Peyer's patch (tissue), 4 donors: ENCODE data around the gene C16orf90.

ENCODE experiments used
- POLR2A ChIP-seq, 2 donors: fragments of 450-650 bp; IDR thresholded peaks; one replicate each; pipeline ENCODE4 v1.5.1; 2017; ENCODE audit warnings: antibody characterized with exemption in 2 of 2, mild to moderate bottlenecking in 2 of 2, moderate library complexity in 2 of 2
- TF ChIP-seq, protein P1 (sequence below), 6 experiments: fragments of 450-650 bp in 4 of 6; fragments of 200-600 bp in 2 of 6; sonication (generic) in 1 of 6; IDR thresholded peaks; one replicate each; pipeline ENCODE4 v1.5.1; 2017 to 2019; ENCODE audit warnings: antibody characterized with exemption in 6 of 6, mild to moderate bottlenecking in 3 of 6, moderate library complexity in 1 of 6

DNA sequence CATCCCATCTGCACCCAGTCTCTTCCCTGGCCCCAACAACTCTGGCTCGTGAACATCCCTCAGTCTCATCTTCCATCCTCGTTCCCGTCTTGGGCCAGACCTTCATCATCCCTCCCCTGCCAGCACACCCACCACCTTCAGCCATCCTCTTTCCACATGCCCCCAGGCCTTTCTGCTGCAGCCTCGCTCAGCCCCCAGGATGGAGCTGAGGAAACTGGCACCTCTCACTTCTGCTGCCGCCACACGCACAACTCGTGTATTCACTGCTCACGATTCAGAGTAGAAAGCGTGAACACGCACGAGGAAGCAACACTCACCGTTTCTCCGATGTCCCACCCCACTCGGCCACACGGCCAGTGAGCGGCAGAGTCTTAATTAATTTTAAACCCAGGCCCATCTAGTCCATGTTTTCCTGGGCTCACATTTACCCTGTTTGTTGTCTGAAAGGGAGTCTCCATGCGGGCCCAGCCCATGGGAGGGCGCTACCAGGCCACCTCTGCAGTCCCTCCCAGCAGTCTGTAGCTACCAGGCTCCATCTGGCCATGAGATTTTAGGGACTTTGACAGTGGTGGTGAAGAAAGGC is 12.5 kb downstream of the C16orf90 start:
- no peak for TF ChIP-seq POLR2A (IDR thresholded peaks at IDR 0.05)
- TF ChIP-seq, protein P1, sequence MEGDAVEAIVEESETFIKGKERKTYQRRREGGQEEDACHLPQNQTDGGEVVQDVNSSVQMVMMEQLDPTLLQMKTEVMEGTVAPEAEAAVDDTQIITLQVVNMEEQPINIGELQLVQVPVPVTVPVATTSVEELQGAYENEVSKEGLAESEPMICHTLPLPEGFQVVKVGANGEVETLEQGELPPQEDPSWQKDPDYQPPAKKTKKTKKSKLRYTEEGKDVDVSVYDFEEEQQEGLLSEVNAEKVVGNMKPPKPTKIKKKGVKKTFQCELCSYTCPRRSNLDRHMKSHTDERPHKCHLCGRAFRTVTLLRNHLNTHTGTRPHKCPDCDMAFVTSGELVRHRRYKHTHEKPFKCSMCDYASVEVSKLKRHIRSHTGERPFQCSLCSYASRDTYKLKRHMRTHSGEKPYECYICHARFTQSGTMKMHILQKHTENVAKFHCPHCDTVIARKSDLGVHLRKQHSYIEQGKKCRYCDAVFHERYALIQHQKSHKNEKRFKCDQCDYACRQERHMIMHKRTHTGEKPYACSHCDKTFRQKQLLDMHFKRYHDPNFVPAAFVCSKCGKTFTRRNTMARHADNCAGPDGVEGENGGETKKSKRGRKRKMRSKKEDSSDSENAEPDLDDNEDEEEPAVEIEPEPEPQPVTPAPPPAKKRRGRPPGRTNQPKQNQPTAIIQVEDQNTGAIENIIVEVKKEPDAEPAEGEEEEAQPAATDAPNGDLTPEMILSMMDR (IDR thresholded peaks at IDR 0.05): no peak
